ENCODE data around the gene RPLP2. TPM values are rescaled to one million over a fixed set of nuclear protein-coding genes. Genes with fewer than 3 reads are reported as not detected.

RPLP2 gene
- total and polyA plus RNA-seq, 8 donors, result 360 to 5,956 (median 985) TPM

DNA sequence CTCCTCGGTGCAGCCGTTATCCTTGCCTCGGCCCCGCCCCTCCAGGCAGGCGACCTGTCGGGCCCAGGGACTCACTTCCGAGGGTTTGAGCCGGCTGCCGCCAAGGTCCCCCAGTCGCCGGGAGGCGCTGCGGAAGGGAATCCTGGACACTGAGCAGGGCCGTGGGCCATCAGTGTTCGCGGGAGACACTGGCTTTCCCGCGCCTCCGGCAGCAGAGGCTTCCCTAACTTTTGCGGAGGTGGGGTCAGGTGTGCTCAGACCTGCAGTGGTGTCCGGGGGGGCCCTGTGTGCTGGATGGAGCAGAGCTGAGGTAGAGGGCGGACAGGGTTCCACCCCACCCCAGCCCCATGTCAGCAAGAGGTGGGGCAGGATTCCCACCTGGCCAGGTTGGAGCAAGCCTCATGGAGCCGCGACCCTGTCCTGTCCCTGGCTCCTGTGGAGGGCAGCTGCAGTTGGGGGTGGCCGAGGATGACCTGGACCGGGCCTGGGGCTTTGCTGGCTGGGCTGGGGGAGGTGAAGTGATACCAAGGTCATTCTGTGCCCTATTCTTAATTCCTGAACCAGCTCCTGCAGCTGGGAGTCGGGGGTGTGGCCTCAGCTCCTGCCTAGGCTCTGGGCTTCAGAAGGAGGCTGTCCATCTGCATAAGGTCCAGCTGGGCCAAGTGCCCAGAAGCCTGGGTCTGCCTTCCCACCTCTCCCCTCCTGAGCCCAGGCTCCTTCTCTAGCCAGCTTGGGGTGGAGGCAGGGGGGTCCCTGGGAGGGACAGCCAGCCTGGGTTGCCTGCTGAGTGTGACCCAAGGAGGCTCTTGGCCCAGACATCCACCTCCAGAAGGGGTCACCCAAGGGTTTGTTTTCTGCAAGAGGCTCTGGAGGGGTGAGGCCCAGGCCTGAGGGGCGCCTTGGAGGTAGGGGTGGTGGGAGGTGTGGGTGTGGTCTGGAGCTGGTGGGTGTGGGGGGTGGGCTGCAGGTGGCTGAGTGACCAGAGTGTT lies 41.3 kb downstream of the RPLP2 start:
- intact Hi-C loops (cut with DNase I; ENCODE audit: low total_unique reads), result no loop called here
- H3K9me3 ChIP-seq, result no peaks in the 10 kb centered on the region
- H3K36me3 ChIP-seq, result peaks cover 0 to 5% (median 2%) of the 10 kb centered on the region in 4 donors
- no peak for DNase-seq
- H3K27me3 ChIP-seq, result peaks cover 0 to 42% (median 25%) of the 10 kb centered on the region in 3 donors
- TF ChIP-seq POLR2AphosphoS5 (IDR thresholded peaks at IDR 0.05) (no peak), POLR2A (IDR thresholded peaks at IDR 0.05) (no peak), EP300 (IDR thresholded peaks at IDR 0.05) (no peak)
- TF ChIP-seq, protein P1, sequence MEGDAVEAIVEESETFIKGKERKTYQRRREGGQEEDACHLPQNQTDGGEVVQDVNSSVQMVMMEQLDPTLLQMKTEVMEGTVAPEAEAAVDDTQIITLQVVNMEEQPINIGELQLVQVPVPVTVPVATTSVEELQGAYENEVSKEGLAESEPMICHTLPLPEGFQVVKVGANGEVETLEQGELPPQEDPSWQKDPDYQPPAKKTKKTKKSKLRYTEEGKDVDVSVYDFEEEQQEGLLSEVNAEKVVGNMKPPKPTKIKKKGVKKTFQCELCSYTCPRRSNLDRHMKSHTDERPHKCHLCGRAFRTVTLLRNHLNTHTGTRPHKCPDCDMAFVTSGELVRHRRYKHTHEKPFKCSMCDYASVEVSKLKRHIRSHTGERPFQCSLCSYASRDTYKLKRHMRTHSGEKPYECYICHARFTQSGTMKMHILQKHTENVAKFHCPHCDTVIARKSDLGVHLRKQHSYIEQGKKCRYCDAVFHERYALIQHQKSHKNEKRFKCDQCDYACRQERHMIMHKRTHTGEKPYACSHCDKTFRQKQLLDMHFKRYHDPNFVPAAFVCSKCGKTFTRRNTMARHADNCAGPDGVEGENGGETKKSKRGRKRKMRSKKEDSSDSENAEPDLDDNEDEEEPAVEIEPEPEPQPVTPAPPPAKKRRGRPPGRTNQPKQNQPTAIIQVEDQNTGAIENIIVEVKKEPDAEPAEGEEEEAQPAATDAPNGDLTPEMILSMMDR (IDR thresholded peaks at IDR 0.05), result no peak
- 44 to 59% (median 46%) methylated on average over 18 to 28 of the region's 28 CpGs for WGBS, 5 donors
- H3K4me1 ChIP-seq, result peaks cover 26 to 57% (median 48%) of the 10 kb centered on the region in 4 donors
- no peak overlapping the region for H3K27ac ChIP-seq
- no peak overlapping the region for H3K4me3 ChIP-seq

DNA sequence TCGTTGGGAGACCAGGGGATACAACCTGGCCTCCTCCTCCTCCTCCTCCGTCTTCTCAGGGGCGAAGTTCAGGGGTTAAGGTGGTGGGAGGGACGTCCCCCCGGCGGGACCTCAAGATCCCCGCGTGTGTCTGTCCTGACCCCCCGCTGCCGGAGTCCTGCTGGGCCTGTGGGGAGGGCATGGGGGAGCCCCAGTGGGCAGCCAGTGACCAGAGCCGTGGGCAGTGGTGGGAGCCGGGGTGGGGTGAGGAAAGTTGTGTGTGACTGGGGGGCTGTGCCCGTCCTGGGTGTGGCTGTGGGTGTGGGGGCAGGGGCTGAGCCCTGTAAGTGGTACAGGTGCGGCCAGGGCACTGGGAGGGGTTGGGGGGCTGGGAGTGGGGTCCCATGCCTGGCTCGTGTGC lies 43.0 kb downstream of the RPLP2 start:
- no peaks in the 10 kb centered on the region for H3K9me3 ChIP-seq
- peaks cover 0 to 35% (median 25%) of the 10 kb centered on the region in 3 donors for H3K27me3 ChIP-seq
- no peak overlapping the region for H3K4me3 ChIP-seq
- peaks cover 26 to 40% (median 37%) of the 10 kb centered on the region in 4 donors for H3K4me1 ChIP-seq
- peaks cover 0 to 4% (median 0%) of the 10 kb centered on the region in 4 donors for H3K36me3 ChIP-seq
- DNase-seq, result no peak
- 76 to 85% (median 83%) methylated on average over 13 to 15 of the region's 15 CpGs for WGBS, 5 donors
- intact Hi-C loops (cut with DNase I; ENCODE audit: low total_unique reads), result no loop called here
- TF ChIP-seq, protein P1 (IDR thresholded peaks at IDR 0.05), result no peak
- TF ChIP-seq POLR2A (IDR thresholded peaks at IDR 0.05) (no peak), POLR2AphosphoS5 (IDR thresholded peaks at IDR 0.05) (no peak), EP300 (IDR thresholded peaks at IDR 0.05) (no peak)
- no peak overlapping the region for H3K27ac ChIP-seq

DNA sequence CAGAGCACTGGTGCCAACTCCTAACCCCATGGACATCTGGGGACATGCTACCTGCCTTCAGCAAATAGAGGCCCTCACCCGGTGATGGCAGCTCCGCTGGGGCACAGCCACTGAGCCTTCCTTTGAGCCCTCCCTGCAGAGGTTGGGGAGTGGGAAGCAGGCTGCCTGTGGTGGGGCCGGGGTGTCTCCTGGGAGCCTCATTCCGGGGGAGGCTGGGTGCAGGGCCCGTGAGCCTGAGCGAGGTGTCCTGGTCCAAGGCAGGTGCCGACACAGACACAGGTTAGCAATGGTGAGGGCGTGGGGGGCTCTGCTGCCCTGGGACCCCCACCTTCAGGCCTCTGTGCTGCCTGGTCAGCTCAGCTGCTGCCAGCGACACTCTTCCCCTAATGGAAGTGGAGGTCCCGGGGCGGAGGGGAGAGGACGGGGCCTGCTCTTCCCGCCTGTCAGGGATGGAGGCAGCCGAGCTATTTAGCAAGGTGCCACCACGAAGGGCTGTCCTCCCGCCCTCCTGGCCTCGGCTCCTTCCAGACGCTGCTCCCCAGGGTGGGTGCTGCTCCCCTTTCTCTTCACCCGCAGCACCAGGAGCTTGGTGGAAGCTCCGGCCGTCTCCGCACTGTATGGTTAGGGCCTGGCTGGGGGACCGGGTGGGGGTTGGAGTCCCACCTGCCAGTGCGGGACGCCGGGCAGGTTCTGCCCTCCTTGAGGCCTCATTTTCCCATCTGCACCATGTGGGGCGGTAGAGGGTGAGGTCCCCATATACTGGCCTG lies 44.1 kb downstream of the RPLP2 start:
- TF ChIP-seq EP300 (IDR thresholded peaks at IDR 0.05) (no peak), POLR2AphosphoS5 (IDR thresholded peaks at IDR 0.05) (no peak)
- H3K4me3 ChIP-seq, result no peak overlapping the region
- no peak for DNase-seq
- H3K9me3 ChIP-seq, result no peaks in the 10 kb centered on the region
- H3K27ac ChIP-seq, result no peak overlapping the region
- H3K27me3 ChIP-seq, result peaks cover 0 to 24% (median 19%) of the 10 kb centered on the region in 3 donors
- H3K4me1 ChIP-seq, result peaks cover 16 to 37% (median 26%) of the 10 kb centered on the region in 4 donors
- H3K36me3 ChIP-seq, result peaks cover 0 to 4% (median 0%) of the 10 kb centered on the region in 4 donors
- intact Hi-C loops (cut with DNase I; ENCODE audit: low total_unique reads), result no loop called here
- WGBS, 5 donors, result 90 to 95% (median 93%) methylated on average over 18 to 27 of the region's 27 CpGs

DNA sequence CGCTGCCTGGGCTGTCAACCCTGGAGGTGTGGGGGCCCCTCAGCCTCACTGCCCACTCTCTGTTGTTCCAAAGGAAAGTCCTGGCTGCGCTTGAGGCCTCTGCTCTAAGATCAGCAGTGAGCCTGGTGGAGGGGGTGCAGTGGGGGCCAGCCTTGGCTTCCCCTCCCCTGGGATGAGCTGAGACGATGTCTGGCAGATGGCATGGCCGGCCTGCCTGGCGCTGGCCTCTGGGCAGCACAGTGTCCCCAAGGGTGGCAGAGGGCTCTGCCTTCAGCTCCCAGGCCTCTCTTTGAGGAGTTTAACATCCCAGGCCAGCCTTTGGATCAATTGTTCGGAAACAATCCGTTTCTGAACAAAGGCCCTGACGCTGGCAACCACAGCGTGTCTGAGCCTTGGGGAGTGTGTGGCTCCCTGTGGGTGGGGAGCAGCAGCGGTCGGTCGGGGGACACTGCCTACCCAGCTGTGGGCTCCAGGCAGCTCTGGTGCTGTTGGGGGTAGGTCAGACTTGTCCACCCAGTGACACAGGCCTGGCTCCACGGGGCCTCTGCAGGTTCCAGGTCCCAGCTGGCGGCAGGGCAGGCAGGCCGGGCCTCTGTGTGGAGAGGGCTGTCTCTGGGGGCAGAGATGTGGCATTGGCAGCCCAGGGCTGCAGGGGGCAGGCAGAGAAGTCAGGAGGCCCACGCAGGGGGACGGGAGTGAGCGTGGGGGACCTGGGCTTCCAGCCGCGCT lies 45.0 kb downstream of the RPLP2 start:
- intact Hi-C loops (cut with DNase I; ENCODE audit: low total_unique reads), result no loop called here
- DNase-seq, result no peak
- Histone ChIP-seq H3K27ac (no peak overlapping the region), H3K36me3 (peaks cover 0 to 4% (median 0%) of the 10 kb centered on the region in 4 donors), H3K4me1 (peaks cover 14 to 39% (median 29%) of the 10 kb centered on the region in 4 donors), H3K27me3 (peaks cover 0 to 15% (median 12%) of the 10 kb centered on the region in 3 donors), H3K4me3 (no peak overlapping the region), H3K9me3 (no peaks in the 10 kb centered on the region)
- 82 to 92% (median 87%) methylated on average over 6 to 20 of the region's 20 CpGs for WGBS, 5 donors
- no peak for TF ChIP-seq EP300 (IDR thresholded peaks at IDR 0.05)
- TF ChIP-seq, protein P1 (IDR thresholded peaks at IDR 0.05), result no peak
